ENCODE measurements around the gene MCF2L2. TPM values are rescaled to one million over a fixed set of nuclear protein-coding genes. Genes with fewer than 3 reads are reported as not detected.

The MCF2L2 gene
- total RNA-seq, 1 donor, result under 0.01 TPM

GRCh38 chr3:183160616-183161015, 267.8 kb downstream of the MCF2L2 start:
- H3K4me3 ChIP-seq (ENCODE audit: insufficient read depth, low read length), result no peak overlapping the region
- H3K79me2 ChIP-seq (ENCODE audit: insufficient read depth, low read length), result no peaks in the 10 kb centered on the region
- H4K20me1 ChIP-seq (ENCODE audit: insufficient read depth, low read length), result no peaks in the 10 kb centered on the region
- no peak overlapping the region for H2AFZ ChIP-seq (ENCODE audit: low read length)
- no peak overlapping the region for H3K27ac ChIP-seq (ENCODE audit: low read depth, low read length)
- H3K36me3 ChIP-seq (ENCODE audit: insufficient read depth, low read length), result no peaks in the 10 kb centered on the region
- H3K9me3 ChIP-seq (ENCODE audit: low read depth, low read length), result no peaks in the 10 kb centered on the region
- DNase-seq (ENCODE audit: insufficient read length, low spot score, missing footprints), result no peak
- TF ChIP-seq CTCF (IDR thresholded peaks at IDR 0.05; ENCODE audit: extremely low read depth, low read depth, low read length), result no peak
- H3K4me1 ChIP-seq (ENCODE audit: insufficient read depth, low read length), result peaks cover 2% of the 10 kb centered on the region
- peaks cover 21% of the 10 kb centered on the region for H3K27me3 ChIP-seq (ENCODE audit: insufficient read depth, low read length)
- H3K4me2 ChIP-seq (ENCODE audit: insufficient read depth, low read length), result no peak overlapping the region

- H3K9me3 ChIP-seq (ENCODE audit: low read depth, low read length), result no peaks in the 10 kb centered on the region
These were observed 269.1 kb downstream of the MCF2L2 start for GRCh38 chr3:183159333-183159732.

GRCh38 chr3:183158551-183159006, 269.8 kb downstream of the MCF2L2 start:
- H3K4me2 ChIP-seq (ENCODE audit: insufficient read depth, low read length), result no peak overlapping the region
- H3K4me3 ChIP-seq (ENCODE audit: insufficient read depth, low read length), result no peak overlapping the region
- DNase-seq (ENCODE audit: insufficient read length, low spot score, missing footprints), result peak; percentile 96
- no peak overlapping the region for H2AFZ ChIP-seq (ENCODE audit: low read length)
- peaks cover 2% of the 10 kb centered on the region for H3K4me1 ChIP-seq (ENCODE audit: insufficient read depth, low read length)
- H3K27me3 ChIP-seq (ENCODE audit: insufficient read depth, low read length), result peaks cover 37% of the 10 kb centered on the region
- H4K20me1 ChIP-seq (ENCODE audit: insufficient read depth, low read length), result no peaks in the 10 kb centered on the region
- H3K27ac ChIP-seq (ENCODE audit: low read depth, low read length), result no peak overlapping the region
- no peak for TF ChIP-seq CTCF (IDR thresholded peaks at IDR 0.05; ENCODE audit: extremely low read depth, low read depth, low read length)
- no peaks in the 10 kb centered on the region for H3K9me3 ChIP-seq (ENCODE audit: low read depth, low read length)
- H3K36me3 ChIP-seq (ENCODE audit: insufficient read depth, low read length), result no peaks in the 10 kb centered on the region
- H3K79me2 ChIP-seq (ENCODE audit: insufficient read depth, low read length), result no peaks in the 10 kb centered on the region

More at GRCh38 chr3:183159333-183159732, 269.1 kb downstream of the MCF2L2 start:
- Histone ChIP-seq H3K4me2 (ENCODE audit: insufficient read depth, low read length) (no peak overlapping the region), H3K4me3 (ENCODE audit: insufficient read depth, low read length) (no peak overlapping the region), H3K79me2 (ENCODE audit: insufficient read depth, low read length) (no peaks in the 10 kb centered on the region), H3K27me3 (ENCODE audit: insufficient read depth, low read length) (peaks cover 30% of the 10 kb centered on the region), H4K20me1 (ENCODE audit: insufficient read depth, low read length) (no peaks in the 10 kb centered on the region), H2AFZ (ENCODE audit: low read length) (no peak overlapping the region), H3K4me1 (ENCODE audit: insufficient read depth, low read length) (peaks cover 2% of the 10 kb centered on the region), H3K36me3 (ENCODE audit: insufficient read depth, low read length) (no peaks in the 10 kb centered on the region), H3K27ac (ENCODE audit: low read depth, low read length) (no peak overlapping the region)
- no peak for DNase-seq (ENCODE audit: insufficient read length, low spot score, missing footprints)
- TF ChIP-seq CTCF (IDR thresholded peaks at IDR 0.05; ENCODE audit: extremely low read depth, low read depth, low read length), result no peak

- H2AFZ ChIP-seq (ENCODE audit: low read length), result no peak overlapping the region
- no peak overlapping the region for H3K4me2 ChIP-seq (ENCODE audit: insufficient read depth, low read length)
These were observed 270.3 kb downstream of the MCF2L2 start for GRCh38 chr3:183158113-183158512.

More at GRCh38 chr3:183158113-183158512, 270.3 kb downstream of the MCF2L2 start:
- H3K27ac ChIP-seq (ENCODE audit: low read depth, low read length), result no peak overlapping the region
- no peak overlapping the region for H3K4me3 ChIP-seq (ENCODE audit: insufficient read depth, low read length)
- H3K27me3 ChIP-seq (ENCODE audit: insufficient read depth, low read length), result peaks cover 41% of the 10 kb centered on the region
- no peaks in the 10 kb centered on the region for H3K9me3 ChIP-seq (ENCODE audit: low read depth, low read length)
- peaks cover 2% of the 10 kb centered on the region for H3K4me1 ChIP-seq (ENCODE audit: insufficient read depth, low read length)
- no peaks in the 10 kb centered on the region for H3K79me2 ChIP-seq (ENCODE audit: insufficient read depth, low read length)
- DNase-seq (ENCODE audit: insufficient read length, low spot score, missing footprints), result no peak
- H4K20me1 ChIP-seq (ENCODE audit: insufficient read depth, low read length), result no peaks in the 10 kb centered on the region
- no peaks in the 10 kb centered on the region for H3K36me3 ChIP-seq (ENCODE audit: insufficient read depth, low read length)
- TF ChIP-seq CTCF (IDR thresholded peaks at IDR 0.05; ENCODE audit: extremely low read depth, low read depth, low read length), result no peak

Data from osteoblast (primary cell).